Measurements from ENCODE around the gene DUSP12.
A peak's percentile ranks its signal among the peaks of the same experiment; 100 is the strongest.

DNA sequence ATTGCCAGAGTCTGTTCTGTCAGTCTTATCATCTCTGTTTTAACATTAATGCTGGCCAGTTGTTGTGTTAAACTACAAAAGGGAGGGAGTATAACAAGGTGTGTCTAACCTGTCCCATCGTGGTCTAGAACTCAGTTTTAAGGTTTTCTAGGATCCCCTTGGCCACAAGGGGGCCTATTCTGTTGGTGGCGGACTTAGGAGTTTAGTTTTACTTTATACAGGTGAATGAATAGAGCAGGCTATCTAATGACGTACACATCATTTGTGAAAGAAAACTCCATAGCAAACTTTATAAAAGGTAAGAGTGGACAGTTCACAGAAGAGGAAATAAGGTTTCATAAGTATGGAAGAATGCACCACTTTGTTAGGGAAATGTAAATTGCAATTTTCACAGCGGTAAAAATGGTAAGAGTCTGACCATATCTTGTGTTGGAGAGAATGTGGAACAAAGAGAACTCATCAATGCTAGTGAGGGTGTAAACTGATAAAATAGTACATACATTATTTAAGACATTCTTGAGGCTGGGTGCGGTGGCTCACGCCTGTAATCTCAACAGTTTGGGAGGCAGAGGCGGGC, 14.0 kb downstream of the DUSP12 start:
- TF ChIP-seq, protein P1, sequence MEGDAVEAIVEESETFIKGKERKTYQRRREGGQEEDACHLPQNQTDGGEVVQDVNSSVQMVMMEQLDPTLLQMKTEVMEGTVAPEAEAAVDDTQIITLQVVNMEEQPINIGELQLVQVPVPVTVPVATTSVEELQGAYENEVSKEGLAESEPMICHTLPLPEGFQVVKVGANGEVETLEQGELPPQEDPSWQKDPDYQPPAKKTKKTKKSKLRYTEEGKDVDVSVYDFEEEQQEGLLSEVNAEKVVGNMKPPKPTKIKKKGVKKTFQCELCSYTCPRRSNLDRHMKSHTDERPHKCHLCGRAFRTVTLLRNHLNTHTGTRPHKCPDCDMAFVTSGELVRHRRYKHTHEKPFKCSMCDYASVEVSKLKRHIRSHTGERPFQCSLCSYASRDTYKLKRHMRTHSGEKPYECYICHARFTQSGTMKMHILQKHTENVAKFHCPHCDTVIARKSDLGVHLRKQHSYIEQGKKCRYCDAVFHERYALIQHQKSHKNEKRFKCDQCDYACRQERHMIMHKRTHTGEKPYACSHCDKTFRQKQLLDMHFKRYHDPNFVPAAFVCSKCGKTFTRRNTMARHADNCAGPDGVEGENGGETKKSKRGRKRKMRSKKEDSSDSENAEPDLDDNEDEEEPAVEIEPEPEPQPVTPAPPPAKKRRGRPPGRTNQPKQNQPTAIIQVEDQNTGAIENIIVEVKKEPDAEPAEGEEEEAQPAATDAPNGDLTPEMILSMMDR (IDR thresholded peaks at IDR 0.05), result peak; percentile 65
- TF ChIP-seq, protein P2, sequence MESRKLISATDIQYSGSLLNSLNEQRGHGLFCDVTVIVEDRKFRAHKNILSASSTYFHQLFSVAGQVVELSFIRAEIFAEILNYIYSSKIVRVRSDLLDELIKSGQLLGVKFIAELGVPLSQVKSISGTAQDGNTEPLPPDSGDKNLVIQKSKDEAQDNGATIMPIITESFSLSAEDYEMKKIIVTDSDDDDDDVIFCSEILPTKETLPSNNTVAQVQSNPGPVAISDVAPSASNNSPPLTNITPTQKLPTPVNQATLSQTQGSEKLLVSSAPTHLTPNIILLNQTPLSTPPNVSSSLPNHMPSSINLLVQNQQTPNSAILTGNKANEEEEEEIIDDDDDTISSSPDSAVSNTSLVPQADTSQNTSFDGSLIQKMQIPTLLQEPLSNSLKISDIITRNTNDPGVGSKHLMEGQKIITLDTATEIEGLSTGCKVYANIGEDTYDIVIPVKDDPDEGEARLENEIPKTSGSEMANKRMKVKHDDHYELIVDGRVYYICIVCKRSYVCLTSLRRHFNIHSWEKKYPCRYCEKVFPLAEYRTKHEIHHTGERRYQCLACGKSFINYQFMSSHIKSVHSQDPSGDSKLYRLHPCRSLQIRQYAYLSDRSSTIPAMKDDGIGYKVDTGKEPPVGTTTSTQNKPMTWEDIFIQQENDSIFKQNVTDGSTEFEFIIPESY (IDR thresholded peaks at IDR 0.05; ENCODE audit: borderline replicate concordance, low read depth), result no peak
- no peak for TF ChIP-seq TAF1 (IDR thresholded peaks at IDR 0.05; ENCODE audit: borderline replicate concordance, low read depth, low read length)
- no peak for TF ChIP-seq RCOR1 (IDR thresholded peaks at IDR 0.05; ENCODE audit: low read length)
- no peak for TF ChIP-seq FOSL2 (IDR thresholded peaks at IDR 0.05; ENCODE audit: borderline replicate concordance, low read depth)
- no peak for TF ChIP-seq POLR2AphosphoS5 (IDR thresholded peaks at IDR 0.05; ENCODE audit: low read depth, low read length)

Data from SK-N-SH (cell line).